HepG2 (cell line): ENCODE data around the gene SP6. TPM values are rescaled to one million over a fixed set of nuclear protein-coding genes. Genes with fewer than 3 reads are reported as not detected.

Source experiments
- EED ChIP-seq: sonication (generic); formaldehyde crosslinking; IDR thresholded peaks from 2 replicates; pipeline ENCODE4 v1.5.0; 2020; ENCODE audit warnings: mild to moderate bottlenecking, missing genetic modification reagents
- GTF3A ChIP-seq: sonication (generic); formaldehyde crosslinking; conservative IDR thresholded peaks from 2 replicates; pipeline ENCODE4 v1.4.0; 2020; ENCODE audit warnings: mild to moderate bottlenecking, missing genetic modification reagents
- KLF16 ChIP-seq, 2 experiments: sonication (generic) in 1 of 2; formaldehyde crosslinking in 1 of 2; IDR thresholded peaks; 2 replicates each; pipeline versions ENCODE4 v1.6.1 to v1.8.0; 2016 to 2023; ENCODE audit warnings: missing genetic modification reagents in 2 of 2, missing compliant biosample characterization in 1 of 2
- PITX1 ChIP-seq: sonication (generic); formaldehyde crosslinking; IDR thresholded peaks from 2 replicates; pipeline ENCODE4 v1.5.1; 2020; ENCODE audit warnings: mild to moderate bottlenecking, missing genetic modification reagents
- SP140L ChIP-seq: sonication (generic); formaldehyde crosslinking; IDR thresholded peaks from 2 replicates; pipeline ENCODE4 v1.4.0; 2020; ENCODE audit warnings: missing genetic modification reagents, borderline replicate concordance
- TGIF2 ChIP-seq: IDR thresholded peaks from 2 replicates; pipeline ENCODE4 v1.6.1; 2016; ENCODE audit warnings: control low read depth, missing compliant biosample characterization
- ZBTB7A ChIP-seq: sonication (generic); formaldehyde crosslinking; IDR thresholded peaks from 2 replicates; pipeline ENCODE4 v1.8.0; 2022; ENCODE audit warnings: mild to moderate bottlenecking, missing genetic modification reagents
- ZNF234 ChIP-seq: sonication (generic); formaldehyde crosslinking; conservative IDR thresholded peaks from 2 replicates; pipeline ENCODE4 v1.5.1; 2020; ENCODE audit warnings: mild to moderate bottlenecking, missing genetic modification reagents
- ZNF343 ChIP-seq: sonication (generic); formaldehyde crosslinking; IDR thresholded peaks from 2 replicates; pipeline ENCODE4 v1.4.0; 2020; ENCODE audit warnings: mild to moderate bottlenecking, missing genetic modification reagents
- polyA plus RNA-seq, 8 experiments: library from polyadenylated mRNA; depleted of rRNA in 3 of 8; stranded (reverse) in 7 of 8; unstranded in 1 of 8; fragments of >200 nt; fragmentation: Illumina TruSeq in 4 of 8; extraction: Trizol in 4 of 8; gene quantifications; 2 replicates each; pipeline versions ENCODE4 v1.2.1 to v1.2.3, GENCODE V29; 2011 to 2016; ENCODE audit warnings: low read depth in 4 of 8, missing spikeins in 1 of 8, mixed read lengths in 1 of 8; ENCODE audit not compliant: insufficient read depth in 1 of 8
- total RNA-seq, 5 experiments: library from RNA; depleted of rRNA; stranded (reverse); fragments of >200 nt; fragmentation: Illumina TruSeq; extraction: Trizol; gene quantifications; 2 replicates each; pipeline ENCODE4 v1.2.3, GENCODE V29; 2016; ENCODE audit warnings: low read depth in 1 of 5
- TF ChIP-seq, protein P1 (sequence below): sonication (generic); formaldehyde crosslinking; IDR thresholded peaks from 2 replicates; pipeline ENCODE4 v1.4.0; 2020; ENCODE audit warnings: missing genetic modification reagents, borderline replicate concordance
- TF ChIP-seq, protein P2 (sequence below): sonication (generic); formaldehyde crosslinking; IDR thresholded peaks from 2 replicates; pipeline ENCODE4 v1.4.0; 2020; ENCODE audit warnings: mild to moderate bottlenecking, missing genetic modification reagents
- TF ChIP-seq, protein P3 (sequence below): sonication (generic); formaldehyde crosslinking; IDR thresholded peaks from one replicate; pipeline ENCODE4 v1.5.1; 2020; ENCODE audit warnings: mild to moderate bottlenecking, missing genetic modification reagents; ENCODE audit errors: not compliant biosample characterization
- TF ChIP-seq, protein P4 (sequence below): sonication (generic); formaldehyde crosslinking; IDR thresholded peaks from 2 replicates; pipeline ENCODE4 v1.5.1; 2020; ENCODE audit warnings: missing genetic modification reagents, mild to moderate bottlenecking, borderline replicate concordance

SP6 gene
- total and polyA plus RNA-seq, 2 of the 13 experiments (the other 11 are each of a cell fraction or from before 2014, with no cell fraction given) = 0.07 TPM

DNA sequence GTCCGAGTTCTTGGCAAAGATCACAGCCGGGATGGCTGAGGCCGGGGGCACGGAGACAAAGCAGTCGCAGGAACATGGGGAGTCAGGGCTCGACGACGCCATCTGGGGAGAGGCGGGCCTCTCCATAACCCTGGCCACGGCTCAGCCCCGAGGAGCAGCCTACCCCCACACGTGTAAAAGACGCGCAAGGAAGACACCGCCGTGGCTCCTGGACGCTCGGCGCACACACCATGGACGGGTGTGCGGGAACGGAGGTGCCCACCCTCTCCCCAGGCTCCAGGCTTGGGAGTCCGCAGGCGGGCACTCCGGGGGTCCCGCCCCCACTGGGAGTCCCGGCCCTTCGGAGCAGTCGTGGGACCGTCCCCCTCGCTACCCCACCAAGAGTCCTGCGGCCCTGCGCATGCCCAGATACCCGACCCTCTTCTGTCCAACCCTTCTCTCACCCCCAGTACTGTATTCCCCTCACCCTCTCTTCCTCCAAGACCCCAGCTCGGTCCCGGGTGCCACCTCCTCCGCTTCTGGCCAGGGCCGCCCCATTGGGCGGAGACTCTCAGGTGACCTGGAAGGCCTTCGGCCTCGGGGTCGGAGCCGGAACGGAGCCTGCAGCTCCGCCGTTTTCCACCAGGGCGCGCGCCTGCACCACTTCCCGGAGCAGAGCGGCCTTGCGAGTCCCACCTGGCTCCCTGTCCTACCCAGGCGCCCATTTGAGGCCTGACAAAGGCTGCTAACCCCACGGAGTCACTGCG, 10.0 kb downstream of the SP6 start, which contains the start of gene SCRN2 (continued):
- TF ChIP-seq, protein P1, sequence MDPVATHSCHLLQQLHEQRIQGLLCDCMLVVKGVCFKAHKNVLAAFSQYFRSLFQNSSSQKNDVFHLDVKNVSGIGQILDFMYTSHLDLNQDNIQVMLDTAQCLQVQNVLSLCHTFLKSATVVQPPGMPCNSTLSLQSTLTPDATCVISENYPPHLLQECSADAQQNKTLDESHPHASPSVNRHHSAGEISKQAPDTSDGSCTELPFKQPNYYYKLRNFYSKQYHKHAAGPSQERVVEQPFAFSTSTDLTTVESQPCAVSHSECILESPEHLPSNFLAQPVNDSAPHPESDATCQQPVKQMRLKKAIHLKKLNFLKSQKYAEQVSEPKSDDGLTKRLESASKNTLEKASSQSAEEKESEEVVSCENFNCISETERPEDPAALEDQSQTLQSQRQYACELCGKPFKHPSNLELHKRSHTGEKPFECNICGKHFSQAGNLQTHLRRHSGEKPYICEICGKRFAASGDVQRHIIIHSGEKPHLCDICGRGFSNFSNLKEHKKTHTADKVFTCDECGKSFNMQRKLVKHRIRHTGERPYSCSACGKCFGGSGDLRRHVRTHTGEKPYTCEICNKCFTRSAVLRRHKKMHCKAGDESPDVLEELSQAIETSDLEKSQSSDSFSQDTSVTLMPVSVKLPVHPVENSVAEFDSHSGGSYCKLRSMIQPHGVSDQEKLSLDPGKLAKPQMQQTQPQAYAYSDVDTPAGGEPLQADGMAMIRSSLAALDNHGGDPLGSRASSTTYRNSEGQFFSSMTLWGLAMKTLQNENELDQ (CRISPR knock-in tag) = no peak
- TF ChIP-seq, protein P2, sequence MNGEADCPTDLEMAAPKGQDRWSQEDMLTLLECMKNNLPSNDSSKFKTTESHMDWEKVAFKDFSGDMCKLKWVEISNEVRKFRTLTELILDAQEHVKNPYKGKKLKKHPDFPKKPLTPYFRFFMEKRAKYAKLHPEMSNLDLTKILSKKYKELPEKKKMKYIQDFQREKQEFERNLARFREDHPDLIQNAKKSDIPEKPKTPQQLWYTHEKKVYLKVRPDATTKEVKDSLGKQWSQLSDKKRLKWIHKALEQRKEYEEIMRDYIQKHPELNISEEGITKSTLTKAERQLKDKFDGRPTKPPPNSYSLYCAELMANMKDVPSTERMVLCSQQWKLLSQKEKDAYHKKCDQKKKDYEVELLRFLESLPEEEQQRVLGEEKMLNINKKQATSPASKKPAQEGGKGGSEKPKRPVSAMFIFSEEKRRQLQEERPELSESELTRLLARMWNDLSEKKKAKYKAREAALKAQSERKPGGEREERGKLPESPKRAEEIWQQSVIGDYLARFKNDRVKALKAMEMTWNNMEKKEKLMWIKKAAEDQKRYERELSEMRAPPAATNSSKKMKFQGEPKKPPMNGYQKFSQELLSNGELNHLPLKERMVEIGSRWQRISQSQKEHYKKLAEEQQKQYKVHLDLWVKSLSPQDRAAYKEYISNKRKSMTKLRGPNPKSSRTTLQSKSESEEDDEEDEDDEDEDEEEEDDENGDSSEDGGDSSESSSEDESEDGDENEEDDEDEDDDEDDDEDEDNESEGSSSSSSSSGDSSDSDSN (CRISPR knock-in tag) = peak; percentile 61
- TF ChIP-seq, protein P3, sequence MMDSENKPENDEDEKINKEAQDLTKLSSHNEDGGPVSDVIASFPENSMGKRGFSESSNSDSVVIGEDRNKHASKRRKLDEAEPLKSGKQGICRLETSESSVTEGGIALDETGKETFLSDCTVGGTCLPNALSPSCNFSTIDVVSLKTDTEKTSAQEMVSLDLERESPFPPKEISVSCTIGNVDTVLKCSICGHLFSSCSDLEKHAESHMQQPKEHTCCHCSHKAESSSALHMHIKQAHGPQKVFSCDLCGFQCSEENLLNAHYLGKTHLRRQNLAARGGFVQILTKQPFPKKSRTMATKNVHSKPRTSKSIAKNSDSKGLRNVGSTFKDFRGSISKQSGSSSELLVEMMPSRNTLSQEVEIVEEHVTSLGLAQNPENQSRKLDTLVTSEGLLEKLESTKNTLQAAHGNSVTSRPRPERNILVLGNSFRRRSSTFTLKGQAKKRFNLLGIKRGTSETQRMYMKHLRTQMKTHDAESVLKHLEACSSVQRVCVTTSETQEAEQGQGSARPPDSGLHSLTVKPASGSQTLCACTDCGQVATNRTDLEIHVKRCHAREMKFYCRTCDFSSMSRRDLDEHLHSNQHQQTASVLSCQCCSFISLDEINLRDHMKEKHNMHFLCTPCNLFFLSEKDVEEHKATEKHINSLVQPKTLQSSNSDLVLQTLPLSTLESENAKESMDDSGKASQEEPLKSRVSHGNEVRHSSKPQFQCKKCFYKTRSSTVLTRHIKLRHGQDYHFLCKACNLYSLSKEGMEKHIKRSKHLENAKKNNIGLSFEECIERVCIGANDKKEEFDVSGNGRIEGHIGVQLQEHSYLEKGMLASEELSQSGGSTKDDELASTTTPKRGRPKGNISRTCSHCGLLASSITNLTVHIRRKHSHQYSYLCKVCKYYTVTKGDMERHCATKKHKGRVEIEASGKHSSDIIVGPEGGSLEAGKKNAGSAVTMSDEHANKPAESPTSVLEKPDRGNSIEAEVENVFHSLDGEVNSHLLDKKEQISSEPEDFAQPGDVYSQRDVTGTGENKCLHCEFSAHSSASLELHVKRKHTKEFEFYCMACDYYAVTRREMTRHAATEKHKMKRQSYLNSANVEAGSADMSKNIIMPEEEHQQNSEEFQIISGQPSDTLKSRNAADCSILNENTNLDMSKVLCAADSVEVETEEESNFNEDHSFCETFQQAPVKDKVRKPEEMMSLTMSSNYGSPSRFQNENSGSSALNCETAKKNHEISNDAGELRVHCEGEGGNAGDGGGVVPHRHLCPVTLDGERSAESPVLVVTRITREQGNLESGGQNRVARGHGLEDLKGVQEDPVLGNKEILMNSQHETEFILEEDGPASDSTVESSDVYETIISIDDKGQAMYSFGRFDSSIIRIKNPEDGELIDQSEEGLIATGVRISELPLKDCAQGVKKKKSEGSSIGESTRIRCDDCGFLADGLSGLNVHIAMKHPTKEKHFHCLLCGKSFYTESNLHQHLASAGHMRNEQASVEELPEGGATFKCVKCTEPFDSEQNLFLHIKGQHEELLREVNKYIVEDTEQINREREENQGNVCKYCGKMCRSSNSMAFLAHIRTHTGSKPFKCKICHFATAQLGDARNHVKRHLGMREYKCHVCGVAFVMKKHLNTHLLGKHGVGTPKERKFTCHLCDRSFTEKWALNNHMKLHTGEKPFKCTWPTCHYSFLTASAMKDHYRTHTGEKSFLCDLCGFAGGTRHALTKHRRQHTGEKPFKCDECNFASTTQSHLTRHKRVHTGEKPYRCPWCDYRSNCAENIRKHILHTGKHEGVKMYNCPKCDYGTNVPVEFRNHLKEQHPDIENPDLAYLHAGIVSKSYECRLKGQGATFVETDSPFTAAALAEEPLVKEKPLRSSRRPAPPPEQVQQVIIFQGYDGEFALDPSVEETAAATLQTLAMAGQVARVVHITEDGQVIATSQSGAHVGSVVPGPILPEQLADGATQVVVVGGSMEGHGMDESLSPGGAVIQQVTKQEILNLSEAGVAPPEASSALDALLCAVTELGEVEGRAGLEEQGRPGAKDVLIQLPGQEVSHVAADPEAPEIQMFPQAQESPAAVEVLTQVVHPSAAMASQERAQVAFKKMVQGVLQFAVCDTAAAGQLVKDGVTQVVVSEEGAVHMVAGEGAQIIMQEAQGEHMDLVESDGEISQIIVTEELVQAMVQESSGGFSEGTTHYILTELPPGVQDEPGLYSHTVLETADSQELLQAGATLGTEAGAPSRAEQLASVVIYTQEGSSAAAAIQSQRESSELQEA (CRISPR knock-in tag) = peak; percentile 90
- TF ChIP-seq SP140L (CRISPR knock-in tag) (0 out of 2 replicates have a peak, but pooled peaks have one; percentile 17), ZBTB7A (CRISPR knock-in tag) (peak; percentile 16; the same call in 1 of the 2 replicates), ZNF343 (CRISPR knock-in tag) (no peak; the same call in 1 of the 2 replicates), GTF3A (no peak), EED (CRISPR knock-in tag) (peak; percentile 11; the same call in 1 of the 2 replicates), ZNF234 (no peak), KLF16 (CRISPR knock-in tag; IDR thresholded peaks at IDR 0.05) (peak in 1 of 2 experiments; percentile 75; a peak in 1 of 4 replicates), TGIF2 (CRISPR knock-in tag) (0 out of 2 replicates have a peak, but pooled peaks have one; percentile 53), PITX1 (no peak)
- TF ChIP-seq, protein P4, sequence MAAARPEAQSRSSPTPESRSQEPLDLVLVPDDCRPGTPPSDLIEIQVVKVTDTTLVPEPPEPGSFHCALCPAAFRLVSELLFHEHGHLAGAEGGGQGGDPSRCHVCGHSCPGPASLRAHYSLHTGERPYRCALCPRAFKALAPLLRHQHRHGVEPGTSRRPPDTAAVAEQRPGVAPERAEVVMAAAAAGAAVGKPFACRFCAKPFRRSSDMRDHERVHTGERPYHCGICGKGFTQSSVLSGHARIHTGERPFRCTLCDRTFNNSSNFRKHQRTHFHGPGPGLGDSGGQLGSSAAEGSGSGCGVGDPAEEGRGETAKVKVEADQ = peak; percentile 82; the same call in 1 of the 2 replicates
